Liver (tissue), 9 donors: Measurements from ENCODE around the gene NHLRC2. TPM values are rescaled to one million over a fixed set of nuclear protein-coding genes. Genes with fewer than 3 reads are reported as not detected.

Experiments
- DNase-seq: peaks from one replicate; pipeline ENCODE4 v3.0.0-alpha.2; 2017; ENCODE audit warnings: low spot score
- H3K27ac ChIP-seq, 2 donors: one replicate each; pipeline ENCODE4 v1.7.0; 2013; ENCODE audit warnings: inconsistent platforms in 2 of 2, low read length in 2 of 2, control low read depth in 1 of 2, low read depth in 1 of 2, mild to moderate bottlenecking in 1 of 2
- H3K27me3 ChIP-seq, 4 donors: one replicate each; pipeline versions ENCODE4 v1.6.1 to v1.7.0; 2013; ENCODE audit warnings: low read length in 3 of 4, inconsistent platforms in 1 of 4, mild to moderate bottlenecking in 1 of 4, moderate library complexity in 1 of 4; ENCODE audit not compliant: control insufficient read depth in 4 of 4, insufficient read depth in 4 of 4
- H3K36me3 ChIP-seq, 4 donors: one replicate each; pipeline versions ENCODE4 v1.6.1 to v1.7.0; 2013; ENCODE audit warnings: low read length in 3 of 4, mild to moderate bottlenecking in 3 of 4, low read depth in 1 of 4, moderate library complexity in 1 of 4; ENCODE audit not compliant: control insufficient read depth in 4 of 4, insufficient read depth in 3 of 4
- H3K4me1 ChIP-seq, 4 donors: one replicate each; pipeline versions ENCODE4 v1.6.1 to v1.7.0; 2013; ENCODE audit warnings: low read length in 3 of 4, mild to moderate bottlenecking in 3 of 4, moderate library complexity in 1 of 4; ENCODE audit not compliant: control insufficient read depth in 4 of 4, insufficient read depth in 4 of 4
- H3K4me3 ChIP-seq, 3 donors: one replicate each; pipeline versions ENCODE4 v1.6.1 to v1.7.0; 2013; ENCODE audit warnings: low read length in 3 of 3, control low read depth in 1 of 3, low read depth in 1 of 3, mild to moderate bottlenecking in 1 of 3
- H3K9ac ChIP-seq, 2 donors: one replicate each; pipeline ENCODE4 v1.7.0; 2013; ENCODE audit warnings: low read length in 2 of 2, mild to moderate bottlenecking in 2 of 2, moderate library complexity in 2 of 2, control low read depth in 1 of 2, low read depth in 1 of 2
- H3K9me3 ChIP-seq, 4 donors: one replicate each; pipeline versions ENCODE4 v1.6.1 to v1.7.0; 2013; ENCODE audit warnings: low read length in 3 of 4; ENCODE audit not compliant: control insufficient read depth in 4 of 4
- ATF3 ChIP-seq: IDR thresholded peaks from 2 replicates; pipeline ENCODE4 v1.6.1; 2016; ENCODE audit warnings: antibody characterized with exemption
- CTCF ChIP-seq: fragments of 150-350 bp; IDR thresholded peaks from 2 replicates; pipeline ENCODE4 v1.5.1; 2017; ENCODE audit warnings: improper control_type of control experiment, low read depth, low read length; ENCODE audit not compliant: missing input control
- EGR1 ChIP-seq, 2 donors: IDR thresholded peaks; 2 replicates each; pipeline ENCODE4 v1.6.1; 2016 to 2018; ENCODE audit warnings: antibody characterized with exemption in 2 of 2, low read depth in 2 of 2
- FOXA1 ChIP-seq: IDR thresholded peaks from 2 replicates; pipeline ENCODE4 v1.6.1; 2016; ENCODE audit warnings: antibody characterized with exemption
- GABPA ChIP-seq, 2 donors: IDR thresholded peaks in 1 of 2; conservative IDR thresholded peaks in 1 of 2; 2 replicates each; pipeline ENCODE4 v1.6.1; 2016; ENCODE audit warnings: antibody characterized with exemption in 2 of 2, mild to moderate bottlenecking in 1 of 2, moderate library complexity in 1 of 2
- JUND ChIP-seq, 2 donors: IDR thresholded peaks; 2 replicates each; pipeline ENCODE4 v1.6.1; 2016; ENCODE audit warnings: antibody characterized with exemption in 2 of 2
- MAX ChIP-seq: IDR thresholded peaks from 2 replicates; pipeline ENCODE4 v1.6.1; 2016; ENCODE audit warnings: antibody characterized with exemption
- RAD21 ChIP-seq, 2 donors: IDR thresholded peaks; 2 replicates each; pipeline ENCODE4 v1.6.1; 2016; ENCODE audit warnings: antibody characterized with exemption in 2 of 2, mild to moderate bottlenecking in 2 of 2
- REST ChIP-seq: IDR thresholded peaks from 2 replicates; pipeline ENCODE4 v1.6.1; 2016; ENCODE audit warnings: antibody characterized with exemption, mild to moderate bottlenecking
- RXRA ChIP-seq, 2 donors: IDR thresholded peaks; 2 replicates each; pipeline ENCODE4 v1.6.1; 2017 to 2018; ENCODE audit warnings: antibody characterized with exemption in 2 of 2, mild to moderate bottlenecking in 1 of 2
- SP1 ChIP-seq: IDR thresholded peaks from 2 replicates; pipeline ENCODE4 v1.6.1; 2018; ENCODE audit warnings: antibody characterized with exemption, mild to moderate bottlenecking
- WGBS: extraction: QIAGEN DNeasy Blood & Tissue Kit; methylation state at CpG from one replicate; pipeline ENCODE4 v1.1.7; 2013; 5-methylcytosine and 5-hydroxymethylcytosine counted together
- polyA plus RNA-seq, 2 donors: library from polyadenylated mRNA; stranded (reverse) in 1 of 2; unstranded in 1 of 2; fragments of 200-250 nt in 1 of 2; fragments of >200 nt in 1 of 2; fragmentation: Nextera tagmentation in 1 of 2; extraction: Ambion mirVana in 1 of 2; gene quantifications; one replicate each; pipeline versions ENCODE4 v1.2.1 to v1.2.3, GENCODE V29; 2013 to 2015
- total RNA-seq, 2 donors: library from RNA; depleted of rRNA; stranded (reverse); fragments of >200 nt; gene quantifications; one replicate each; pipeline ENCODE4 v1.2.3, GENCODE V29; 2014
- donor health status: healthy.
- donor health status: healthy.
- donor health status: healthy.
- donor health status: healthy.
- donor health status: healthy.

NHLRC2 gene
- total and polyA plus RNA-seq, 4 donors, result 2.3 to 14.2 (median 7.4) TPM

- no peaks in the 10 kb centered on the region for H3K9me3 ChIP-seq
- H3K36me3 ChIP-seq, result peaks cover 0 to 13% (median 9%) of the 10 kb centered on the region in 4 donors
- H3K27ac ChIP-seq, result peak overlapping the region; percentile 19 to 31
- no peak overlapping the region for H3K4me3 ChIP-seq
- DNase-seq, result no peak
- peak overlapping the region; percentile 30 to 99 for H3K9ac ChIP-seq
- H3K27me3 ChIP-seq, result no peaks in the 10 kb centered on the region
- H3K4me1 ChIP-seq, result peaks cover 0 to 55% (median 37%) of the 10 kb centered on the region in 4 donors
- TF ChIP-seq REST (peak; percentile 17), CTCF (no peak)
Observed at GRCh38 chr10:113857210-113857609, 2.7 kb downstream of the NHLRC2 start.

GRCh38 chr10:113858541-113858940 is 4.1 kb downstream of the NHLRC2 start:
- no peak for DNase-seq
- peak overlapping the region; percentile 26 to 54 for H3K27ac ChIP-seq
- peaks cover 0 to 43% (median 32%) of the 10 kb centered on the region in 4 donors for H3K4me1 ChIP-seq
- no peak overlapping the region for H3K4me3 ChIP-seq
- TF ChIP-seq JUND (IDR thresholded peaks at IDR 0.05) (peak in 1 of 2 donors; percentile 21), SP1 (no peak)
- 67% methylated on average over 2 of the region's 2 CpGs for WGBS
- no peaks in the 10 kb centered on the region for H3K9me3 ChIP-seq
- peak overlapping the region in 1 of 2 donors; percentile 55 for H3K9ac ChIP-seq
- no peaks in the 10 kb centered on the region for H3K27me3 ChIP-seq
- H3K36me3 ChIP-seq, result peaks cover 0 to 13% (median 9%) of the 10 kb centered on the region in 4 donors

GRCh38 chr10:113859261-113859660 is 4.8 kb downstream of the NHLRC2 start:
- H3K36me3 ChIP-seq, result peaks cover 0 to 13% (median 9%) of the 10 kb centered on the region in 4 donors
- peaks cover 0 to 40% (median 30%) of the 10 kb centered on the region in 4 donors for H3K4me1 ChIP-seq
- peak overlapping the region; percentile 25 to 54 for H3K27ac ChIP-seq
- DNase-seq, result no peak
- H3K27me3 ChIP-seq, result no peaks in the 10 kb centered on the region
- no peak overlapping the region for H3K4me3 ChIP-seq
- no peaks in the 10 kb centered on the region for H3K9me3 ChIP-seq
- peak overlapping the region; percentile 33 to 49 for H3K9ac ChIP-seq
- 67% methylated on average over 2 of the region's 2 CpGs for WGBS
- no peak for TF ChIP-seq GABPA (IDR thresholded peaks at IDR 0.05 in 1 of 2, conservative IDR thresholded peaks at IDR 0.05 in 1 of 2)
- TF ChIP-seq SP1, result no peak
- no peak for TF ChIP-seq RXRA (IDR thresholded peaks at IDR 0.05)
- TF ChIP-seq EGR1 (IDR thresholded peaks at IDR 0.05; ENCODE audit: low read depth in 2 of 2), result no peak
- TF ChIP-seq JUND (IDR thresholded peaks at IDR 0.05), result no peak
- no peak for TF ChIP-seq RAD21 (IDR thresholded peaks at IDR 0.05)
- TF ChIP-seq ATF3, result no peak
- no peak for TF ChIP-seq MAX
- no peak for TF ChIP-seq FOXA1
